ELR (cell line): ENCODE measurements around the gene TBC1D10B.
A peak's percentile ranks its signal among the peaks of the same experiment; 100 is the strongest.
"Not testable (repeated sequence)": the region's sequence is repeated elsewhere in the genome, so short reads cannot be mapped to it uniquely, and the experiment has no call there.

Experiments
- DNase-seq: peaks from one replicate; pipeline ENCODE4 v3.0.0-alpha.2; 2015; ENCODE audit warnings: low read depth

TBC1D10B gene

GRCh38 chr16:30335028-30335597 is 35.2 kb downstream of the TBC1D10B start:
- peak; percentile 76 for DNase-seq

GRCh38 chr16:30334473-30334989 is 35.8 kb downstream of the TBC1D10B start:
- DNase-seq: peak; percentile 86

- DNase-seq: not testable (repeated sequence)
Observed at GRCh38 chr16:30324220-30324619, 46.1 kb downstream of the TBC1D10B start.

- DNase-seq: not testable (repeated sequence)
Observed at GRCh38 chr16:30318647-30319046, 51.6 kb downstream of the TBC1D10B start.

GRCh38 chr16:30310937-30311336 is 59.4 kb downstream of the TBC1D10B start:
- not testable (repeated sequence) for DNase-seq

- not testable (repeated sequence) for DNase-seq
Observed at GRCh38 chr16:30309255-30309654, 61.0 kb downstream of the TBC1D10B start.
